ENCODE data around the gene CACNA1G. TPM values are rescaled to one million over a fixed set of nuclear protein-coding genes. Genes with fewer than 3 reads are reported as not detected.

The CACNA1G gene
- 1 to 10 TPM in 1 of 3 donors, under 1 TPM in 2; 0.07 to 2.9 (median 0.64) TPM for polyA plus RNA-seq

GRCh38 chr17:50560185-50560824 lies at the start of gene CACNA1G:
Gene CACNA1G, plus strand, starts transcription at chr17:50560715. Its CDS starts 745 bp downstream, at chr17:50561460.
- H3K27ac ChIP-seq (ENCODE audit: low read depth, low read length), result no peak within 1 kb of the TSS
- WGBS, 3 donors, result 0 to 1% (median 1%) methylated on average over 38 to 53 of the region's 56 CpGs

- 43 to 58% (median 49%) methylated on average over 3 of the region's 3 CpGs for WGBS, 3 donors
- no peak overlapping the region for H3K27ac ChIP-seq (ENCODE audit: low read depth, low read length)
Measured at GRCh38 chr17:50511058-50511457, 49.5 kb upstream of the CACNA1G start.

- WGBS, 3 donors, result 33 to 75% (median 59%) methylated on average over 4 of the region's 4 CpGs
- H3K27ac ChIP-seq (ENCODE audit: low read depth, low read length), result no peak overlapping the region
Measured at GRCh38 chr17:50513495-50513894, 47.0 kb upstream of the CACNA1G start.

- H3K27ac ChIP-seq (ENCODE audit: low read depth, low read length), result no peak overlapping the region
- 71 to 77% (median 73%) methylated on average over 3 of the region's 3 CpGs for WGBS, 3 donors
Measured at GRCh38 chr17:50514388-50514787, 46.1 kb upstream of the CACNA1G start.

GRCh38 chr17:50514936-50515702 lies 45.4 kb upstream of the CACNA1G start:
- H3K27ac ChIP-seq (ENCODE audit: low read depth, low read length), result no peak overlapping the region
- 69 to 82% (median 69%) methylated on average over 6 of the region's 6 CpGs for WGBS, 3 donors

- no peak overlapping the region for H3K27ac ChIP-seq (ENCODE audit: low read depth, low read length)
- 81 to 95% (median 82%) methylated on average over 4 of the region's 4 CpGs for WGBS, 3 donors
Measured at GRCh38 chr17:50517011-50517410, 43.5 kb upstream of the CACNA1G start.

GRCh38 chr17:50517504-50518383 lies 42.8 kb upstream of the CACNA1G start:
- H3K27ac ChIP-seq (ENCODE audit: low read depth, low read length), result no peak overlapping the region
- WGBS, 3 donors, result 71 to 84% (median 79%) methylated on average over 8 of the region's 8 CpGs

- H3K27ac ChIP-seq (ENCODE audit: low read depth, low read length), result no peak overlapping the region
- WGBS, 3 donors, result 44 to 84% (median 82%) methylated on average over 13 of the region's 13 CpGs
Measured at GRCh38 chr17:50518384-50519023, 42.0 kb upstream of the CACNA1G start.

GRCh38 chr17:50519141-50519834 lies 41.2 kb upstream of the CACNA1G start:
- H3K27ac ChIP-seq (ENCODE audit: low read depth, low read length), result no peak overlapping the region
- WGBS, 3 donors, result 78 to 89% (median 80%) methylated on average over 8 of the region's 8 CpGs

- WGBS, 3 donors, result 84 to 92% (median 92%) methylated on average over 2 of the region's 2 CpGs
- no peak overlapping the region for H3K27ac ChIP-seq (ENCODE audit: low read depth, low read length)
Measured at GRCh38 chr17:50520483-50520882, 40.0 kb upstream of the CACNA1G start.

- WGBS, 3 donors, result 70 to 73% (median 72%) methylated on average over 2 of the region's 2 CpGs
- H3K27ac ChIP-seq (ENCODE audit: low read depth, low read length), result no peak overlapping the region
Measured at GRCh38 chr17:50521514-50521913, 39.0 kb upstream of the CACNA1G start.

GRCh38 chr17:50522766-50523165 lies 37.7 kb upstream of the CACNA1G start:
- H3K27ac ChIP-seq (ENCODE audit: low read depth, low read length), result no peak overlapping the region
- WGBS, 3 donors, result 92 to 95% (median 95%) methylated on average over 10 of the region's 10 CpGs

GRCh38 chr17:50523208-50523607 lies 37.3 kb upstream of the CACNA1G start:
- 85 to 90% (median 89%) methylated on average over 2 of the region's 2 CpGs for WGBS, 3 donors
- no peak overlapping the region for H3K27ac ChIP-seq (ENCODE audit: low read depth, low read length)

GRCh38 chr17:50524838-50525237 lies 35.7 kb upstream of the CACNA1G start:
- WGBS, 3 donors, result 90 to 92% (median 92%) methylated on average over 18 of the region's 18 CpGs
- no peak overlapping the region for H3K27ac ChIP-seq (ENCODE audit: low read depth, low read length)

GRCh38 chr17:50527155-50527762 lies 33.3 kb upstream of the CACNA1G start:
- WGBS, 3 donors, result 48 to 56% (median 51%) methylated on average over 5 of the region's 5 CpGs
- no peak overlapping the region for H3K27ac ChIP-seq (ENCODE audit: low read depth, low read length)

- no peak overlapping the region for H3K27ac ChIP-seq (ENCODE audit: low read depth, low read length)
- WGBS, 3 donors, result 48 to 87% (median 76%) methylated on average over 4 of the region's 4 CpGs
Measured at GRCh38 chr17:50527949-50528474, 32.5 kb upstream of the CACNA1G start.

GRCh38 chr17:50529849-50530248 lies 30.7 kb upstream of the CACNA1G start:
- WGBS, 3 donors, result 85 to 93% (median 85%) methylated on average over 7 of the region's 7 CpGs
- H3K27ac ChIP-seq (ENCODE audit: low read depth, low read length), result no peak overlapping the region
